GM19099 (cell line): ENCODE measurements around the gene BLOC1S6.

Experiments
- POLR2A ChIP-seq: IDR thresholded peaks from 3 replicates; pipeline ENCODE4 v1.6.1; 2011; ENCODE audit warnings: low read depth; ENCODE audit not compliant: insufficient read length; ENCODE audit errors: extremely low read depth

BLOC1S6 gene

DNA sequence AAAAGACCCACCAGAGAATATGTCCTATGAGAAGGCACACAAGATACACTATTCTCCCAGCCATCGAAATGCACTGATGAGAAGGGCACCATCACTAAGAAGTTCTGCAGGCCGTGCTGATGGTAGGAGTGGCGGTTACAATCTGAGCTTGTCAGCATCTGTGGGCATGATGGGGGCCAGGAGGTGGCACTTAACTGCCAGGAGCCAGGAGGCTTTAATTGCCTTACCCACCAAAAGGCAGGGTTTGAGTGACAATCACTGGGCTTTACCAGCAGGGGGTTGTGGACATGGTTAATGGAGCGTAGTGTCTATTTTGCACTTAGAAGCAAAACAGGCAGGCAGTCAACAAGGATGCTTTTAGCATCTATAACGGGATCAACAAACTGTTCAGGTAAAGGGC lies 31.6 kb downstream of the BLOC1S6 start:
- no peak for TF ChIP-seq POLR2A

DNA sequence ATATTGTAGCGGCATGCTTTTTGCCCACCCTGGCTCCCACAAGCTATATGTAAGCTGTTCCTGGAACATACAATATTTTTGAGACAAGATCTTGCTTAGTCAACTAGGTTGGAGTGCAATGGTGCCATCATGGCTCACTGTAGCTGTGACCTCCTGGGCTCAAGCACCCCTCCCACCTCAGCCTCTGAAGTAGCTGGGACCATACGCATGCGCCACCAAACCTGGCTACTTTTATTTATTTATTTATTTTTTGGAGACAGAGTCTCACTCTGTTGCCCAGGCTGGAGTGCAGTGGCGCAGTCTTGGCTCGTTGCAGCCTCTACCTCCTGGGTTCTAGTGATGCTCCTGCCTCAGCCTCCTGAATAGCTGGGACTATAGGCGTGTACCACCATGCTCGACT lies 41.0 kb downstream of the BLOC1S6 start:
- no peak for TF ChIP-seq POLR2A

DNA sequence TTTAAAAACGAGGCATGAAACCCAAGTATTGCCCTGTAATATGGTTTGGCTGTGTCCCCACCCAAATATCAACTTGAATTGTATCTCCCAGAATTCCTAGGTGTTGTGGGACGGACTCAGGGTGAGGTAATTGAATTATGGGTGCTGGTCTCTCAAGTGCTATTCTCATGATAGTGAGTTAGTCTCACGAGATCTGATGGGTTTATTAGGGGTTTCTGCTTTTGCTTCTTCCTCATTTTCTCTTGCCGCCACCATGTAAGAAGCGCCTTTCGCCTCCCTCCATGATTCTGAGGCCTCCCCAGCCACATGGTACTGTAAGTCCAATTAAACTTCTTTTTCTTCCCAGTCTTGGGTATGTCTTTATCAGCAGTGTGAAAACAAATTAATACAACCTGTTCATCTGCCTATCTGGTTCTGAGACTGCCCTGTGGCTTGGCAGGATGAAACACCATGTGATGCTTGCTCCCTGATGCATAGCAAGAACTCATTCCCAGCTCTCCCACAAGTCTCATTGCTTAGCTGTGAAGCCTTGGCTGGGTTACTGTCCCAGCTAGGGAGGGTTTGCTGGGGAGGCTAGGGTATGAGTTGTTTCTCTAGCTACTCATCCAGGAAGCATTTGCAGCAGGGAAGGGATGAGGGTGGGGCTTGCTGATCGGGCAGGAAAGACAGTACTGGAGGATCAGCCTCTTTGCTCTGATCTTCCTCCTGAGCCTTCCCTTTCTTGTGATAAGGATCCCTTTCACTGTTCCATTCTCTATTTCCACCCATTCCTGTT lies 43.9 kb downstream of the BLOC1S6 start:
- no peak for TF ChIP-seq POLR2A

DNA sequence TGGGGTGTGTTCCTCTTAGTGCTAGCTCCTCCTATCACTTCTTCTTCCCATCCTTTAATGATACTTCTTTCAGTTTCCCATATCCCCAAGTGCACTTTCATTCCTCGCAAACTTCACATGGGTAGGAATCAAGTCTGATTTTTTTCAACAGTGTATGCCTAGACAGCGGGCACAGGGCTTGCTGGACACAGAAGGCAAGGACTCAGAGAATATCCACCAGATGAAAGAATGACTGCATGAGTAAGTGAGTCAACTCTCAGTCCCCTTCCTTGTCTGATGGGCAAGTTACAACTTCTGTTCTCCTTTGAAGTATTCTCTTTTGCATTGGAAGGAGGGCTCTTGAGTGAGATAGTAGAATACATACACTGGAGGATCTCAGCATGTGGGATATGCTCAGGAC lies 44.6 kb downstream of the BLOC1S6 start:
- TF ChIP-seq POLR2A: no peak

DNA sequence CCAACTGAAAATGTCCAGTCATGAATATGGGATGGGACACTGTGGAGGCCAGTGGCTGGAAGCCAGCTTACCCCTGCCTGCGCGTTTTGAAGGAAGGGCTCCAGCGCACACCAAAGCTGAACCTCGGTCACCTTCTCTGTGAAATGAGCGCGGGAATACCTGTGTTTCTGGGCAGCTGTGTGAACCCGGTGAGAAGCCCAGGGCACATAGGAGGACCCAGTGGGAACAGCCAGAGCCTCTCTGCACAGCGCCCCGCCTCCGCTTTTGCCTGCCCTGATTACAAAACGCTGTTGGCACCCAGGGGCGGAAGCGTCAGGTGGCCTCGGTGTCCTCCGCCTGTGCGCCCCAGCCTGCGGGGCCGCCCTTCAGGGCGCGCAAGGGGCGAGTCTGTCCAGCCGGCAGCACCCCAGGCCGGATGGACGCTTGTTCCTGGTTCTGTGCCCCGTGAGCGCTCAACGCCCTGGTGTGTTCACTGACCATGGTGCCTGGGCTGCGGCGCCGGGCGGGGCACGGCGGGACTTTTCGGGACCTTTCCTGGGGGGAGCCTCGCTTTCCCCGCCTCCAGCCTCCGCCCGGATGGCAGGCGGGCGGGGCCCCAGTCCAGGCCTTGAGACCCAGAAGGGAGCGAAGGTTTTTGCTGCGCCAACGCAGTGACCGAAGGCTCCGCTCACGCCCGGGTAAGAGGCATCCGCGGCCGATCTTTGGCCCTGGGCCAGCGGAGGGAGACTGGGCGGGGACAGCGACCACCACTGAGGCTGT lies 47.4 kb downstream of the BLOC1S6 start, which contains the start of gene SQOR:
TSS of gene SQOR (plus strand) at position 598 of the 759 bp plus-strand sequence. CDS start 23,895 bp downstream, outside the sequence.
- peak; percentile 76 for TF ChIP-seq POLR2A

DNA sequence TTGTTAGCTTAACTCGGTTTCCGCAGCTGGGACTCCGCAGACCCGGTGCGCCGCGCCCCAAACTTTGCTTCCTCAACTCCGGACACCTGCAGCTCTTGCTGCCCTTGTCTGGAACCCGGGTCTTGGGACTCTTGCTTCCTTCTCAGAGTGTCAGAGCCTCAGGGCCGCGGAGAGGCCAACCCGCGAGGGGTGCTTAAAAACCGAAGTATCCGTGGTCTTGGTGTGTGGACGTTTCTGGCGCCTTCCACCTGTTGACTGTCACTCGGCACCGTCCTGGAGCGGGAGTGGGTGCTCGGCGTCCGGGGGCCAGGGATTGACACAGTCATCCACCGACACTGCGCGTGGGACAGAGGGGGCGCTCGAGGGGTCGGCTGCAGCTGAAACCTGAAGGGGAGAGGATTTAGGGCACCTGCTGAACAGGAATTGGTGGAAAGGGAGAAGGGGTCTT lies 48.0 kb downstream of the BLOC1S6 start:
- TF ChIP-seq POLR2A: no peak

DNA sequence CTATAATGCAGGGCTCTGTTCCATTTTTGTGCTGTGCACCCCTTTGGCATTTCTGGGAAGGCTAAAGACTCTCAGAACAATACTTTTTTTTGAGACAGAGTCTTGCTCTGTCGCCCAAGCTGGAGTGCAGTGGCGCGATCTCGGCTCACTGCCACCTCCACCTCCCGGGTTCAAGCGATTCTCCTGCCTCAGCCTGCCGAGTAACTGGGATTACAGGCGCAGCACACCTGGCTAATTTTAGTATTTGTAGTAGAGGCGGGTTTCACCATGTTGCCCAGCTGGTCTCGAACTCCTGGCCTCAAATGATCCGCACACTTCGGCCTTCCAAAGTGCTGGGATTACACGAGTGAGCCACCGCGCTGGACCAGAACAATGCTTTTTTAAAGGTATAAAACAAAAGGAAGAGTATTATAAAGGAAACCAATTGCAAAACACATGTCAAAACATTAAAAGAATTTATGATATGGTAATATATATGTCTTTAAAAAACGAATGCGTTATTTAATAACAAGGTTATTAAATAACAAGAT lies 48.6 kb downstream of the BLOC1S6 start:
- TF ChIP-seq POLR2A: no peak

DNA sequence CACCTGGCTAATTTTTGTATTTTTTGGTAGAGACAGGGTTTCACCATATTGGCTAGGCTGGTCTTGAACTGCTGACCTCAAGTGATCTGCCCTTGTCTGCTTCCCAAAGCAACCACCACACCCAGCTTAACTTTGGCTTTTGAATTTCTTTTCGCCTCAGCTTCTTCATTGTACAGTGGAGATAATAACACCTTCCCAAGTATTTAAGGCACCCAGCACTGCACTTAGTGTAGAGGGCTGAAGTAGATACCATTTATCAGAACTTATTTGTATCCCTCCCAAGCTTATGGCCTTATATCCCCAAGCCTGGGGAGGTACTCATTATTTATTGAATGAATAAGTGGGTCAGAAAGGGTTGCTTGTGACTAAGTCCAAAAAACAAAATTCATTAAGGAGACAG lies 50.0 kb downstream of the BLOC1S6 start:
- no peak for TF ChIP-seq POLR2A

DNA sequence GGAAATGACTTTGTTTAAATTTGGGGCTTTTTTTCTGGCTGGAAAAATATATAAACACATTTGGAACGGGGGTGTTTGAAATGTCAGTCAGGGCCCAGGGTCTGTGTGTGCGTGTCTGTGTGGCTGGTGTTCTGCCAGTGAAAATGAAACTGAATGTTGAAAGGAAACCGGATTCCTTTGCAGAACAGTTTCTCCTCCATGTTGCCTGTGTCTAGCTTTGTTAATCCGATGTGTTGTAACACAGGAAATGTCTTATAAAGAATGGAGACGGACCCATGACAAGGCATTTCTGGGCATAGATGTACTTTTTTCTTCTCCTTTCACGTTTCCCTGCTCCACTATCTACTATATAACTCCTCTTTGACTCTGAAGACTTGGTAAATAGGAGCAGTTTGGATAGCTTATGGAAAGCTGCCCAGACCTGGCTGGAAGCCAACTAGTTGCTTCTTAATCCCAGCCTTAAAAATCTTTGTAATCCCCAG lies 50.4 kb downstream of the BLOC1S6 start:
- TF ChIP-seq POLR2A: peak; percentile 59

DNA sequence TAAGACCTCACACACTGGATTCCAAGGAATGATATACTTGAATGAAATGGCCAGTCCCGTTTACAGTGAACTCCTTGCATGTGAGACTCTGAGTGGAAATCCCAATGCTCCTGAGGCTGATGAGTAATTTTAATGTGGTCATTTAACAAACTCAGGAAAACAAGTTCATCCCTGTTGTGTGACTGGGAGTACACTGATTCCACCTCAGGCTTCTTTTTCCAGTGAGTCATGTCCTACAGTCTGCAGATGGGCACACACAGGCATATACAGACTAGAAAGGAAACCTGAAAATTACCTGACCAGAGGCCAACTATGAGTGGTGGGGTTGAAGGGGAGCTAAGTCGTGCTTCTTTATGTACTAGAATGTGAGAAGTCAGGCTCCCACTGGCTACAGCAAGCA lies 53.4 kb downstream of the BLOC1S6 start:
- TF ChIP-seq POLR2A: no peak

DNA sequence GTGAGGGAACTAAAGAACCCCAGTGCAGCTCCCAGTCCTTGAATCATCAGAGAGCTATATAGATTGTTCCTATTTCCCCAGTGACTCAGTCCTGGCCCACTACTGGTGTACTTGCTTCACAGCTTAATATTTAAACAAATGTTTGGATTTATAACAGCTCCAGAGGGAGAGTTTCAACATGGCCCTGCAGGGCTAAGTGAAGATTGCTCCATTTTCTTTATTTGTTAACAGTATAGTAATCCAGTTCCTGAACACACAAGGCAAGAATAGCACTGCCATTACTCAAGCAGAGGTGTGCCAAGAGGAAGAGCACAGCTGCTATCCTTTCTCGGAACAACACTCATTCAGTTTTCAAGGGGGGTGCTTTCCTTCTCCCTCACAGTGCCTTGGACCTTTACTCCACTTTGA lies 54.2 kb downstream of the BLOC1S6 start:
- no peak for TF ChIP-seq POLR2A

DNA sequence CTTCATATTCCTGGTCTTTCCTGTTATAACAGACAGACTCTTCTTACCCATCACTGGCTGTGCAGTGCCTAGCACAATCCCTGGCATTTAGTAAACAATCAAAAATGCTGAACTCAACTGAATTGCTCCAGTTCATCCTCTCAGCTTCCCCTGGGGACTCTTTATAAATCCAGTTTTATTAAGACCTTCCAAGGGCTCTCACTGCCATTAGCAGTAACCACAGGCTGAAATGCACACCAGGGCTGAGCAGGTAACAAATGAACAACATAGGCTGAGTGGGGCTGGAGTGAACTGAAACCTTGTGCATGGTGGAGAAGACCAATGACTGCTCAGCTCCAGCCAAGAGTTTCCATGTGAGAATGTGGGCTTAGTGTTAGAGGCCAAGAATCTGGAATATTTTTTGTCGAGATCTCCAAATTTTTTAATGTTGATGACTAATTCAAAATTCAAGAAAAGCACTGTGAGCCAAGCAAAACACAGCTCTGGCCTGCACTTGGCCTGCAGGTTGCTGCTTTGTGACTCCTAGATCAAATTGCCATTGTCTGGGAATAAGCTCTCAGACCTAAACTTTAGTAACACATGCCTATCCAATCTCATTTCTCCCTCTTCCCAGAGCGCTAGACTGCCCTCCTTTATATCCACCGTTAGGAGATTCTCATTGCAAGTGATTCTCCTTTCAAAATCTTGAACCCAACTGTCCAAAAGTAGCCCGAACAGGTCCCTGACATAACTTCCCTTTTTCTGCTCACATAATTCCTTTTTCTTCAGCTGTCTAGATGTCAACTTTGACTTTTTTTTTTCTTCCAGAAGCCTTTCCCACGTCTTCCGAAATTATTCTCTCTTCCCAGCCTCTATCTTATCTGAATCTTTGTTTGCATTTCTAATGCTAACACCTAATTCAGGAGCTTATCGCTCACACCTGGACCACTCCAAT lies 55.1 kb downstream of the BLOC1S6 start:
- TF ChIP-seq POLR2A: no peak

DNA sequence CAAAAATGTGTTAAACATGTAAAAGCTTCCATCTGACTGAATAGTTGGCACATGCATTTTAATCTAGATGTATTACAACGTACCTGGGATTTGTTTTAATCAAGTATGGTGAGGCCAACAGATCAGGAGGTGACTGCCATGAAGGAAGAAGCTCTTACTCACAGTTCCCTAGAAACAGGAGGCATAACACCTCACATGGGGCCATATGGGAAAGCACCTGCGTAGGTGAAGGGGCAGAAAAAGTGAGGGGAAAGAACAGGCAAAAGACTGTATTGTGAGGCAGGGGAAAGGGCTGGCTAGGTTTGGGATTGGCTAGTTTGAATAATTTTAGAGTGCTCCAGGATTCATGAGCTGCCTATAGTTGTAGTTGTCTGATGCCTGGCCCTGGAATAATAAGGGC lies 57.3 kb downstream of the BLOC1S6 start:
- TF ChIP-seq POLR2A: no peak
